Endothelial cell of umbilical vein (primary cell): ENCODE results near the gene FBXW11. TPM values are rescaled to one million over a fixed set of nuclear protein-coding genes. Genes with fewer than 3 reads are reported as not detected.

Source experiments
- BruUV-seq: library from RNA; stranded (reverse); fragments of 400-500 nt; replicated peaks from 2 replicates; lab custom pipeline; 2021; lab: Mats Ljungman, UMichigan
- CTCF ChIA-PET: fragments of 300-600, 350-600 bp; sonication (Branson Sonifier 250); formaldehyde crosslinking; loops from one replicate; lab custom pipeline; 2021; ENCODE audit warnings: antibody characterized with exemption, inconsistent platforms; lab: Charles Lee
- POLR2A ChIA-PET: fragments of 300-600, 350-600 bp; sonication (Branson Sonifier 250); formaldehyde crosslinking; loops from one replicate; lab custom pipeline; 2021; ENCODE audit warnings: antibody characterized with exemption, inconsistent platforms; lab: Charles Lee
- DNase-seq: peaks from one replicate; pipeline ENCODE4 v3.0.0-alpha.2; 2011; ENCODE audit warnings: low read depth, low spot score
- FAIRE-seq: peaks from 2 replicates; lab custom pipeline; 2011; peaks lifted over from hg19 to GRCh38; lab: Jason Lieb, UNC
- H2AFZ ChIP-seq: 2 replicates; pipeline ENCODE4 v1.6.0; 2012; ENCODE audit warnings: low read depth, low read length, control low read depth, inconsistent platforms
- H3K27ac ChIP-seq: 2 replicates; pipeline ENCODE4 v1.5.1; 2011; ENCODE audit warnings: low read depth, mild to moderate bottlenecking, control low read depth, low read length, moderate library complexity; ENCODE audit not compliant: insufficient read depth
- H3K27me3 ChIP-seq, 2 experiments: 2 replicates each; pipeline versions ENCODE4 v1.6.0 to v1.6.1; 2011; ENCODE audit warnings: low read length in 2 of 2, mixed read lengths in 1 of 2; ENCODE audit not compliant: control insufficient read depth in 2 of 2, insufficient read depth in 2 of 2
- H3K36me3 ChIP-seq, 2 experiments: 2 replicates in 1 of 2; 3 replicates in 1 of 2; pipeline ENCODE4 v1.5.1; 2011; ENCODE audit warnings: low read length in 2 of 2, mild to moderate bottlenecking in 1 of 2, moderate library complexity in 1 of 2; ENCODE audit not compliant: control insufficient read depth in 2 of 2, insufficient read depth in 2 of 2; ENCODE audit errors: extremely low read depth in 1 of 2
- H3K4me1 ChIP-seq: 3 replicates; pipeline ENCODE4 v1.5.1; 2011; ENCODE audit warnings: mild to moderate bottlenecking, low read length; ENCODE audit not compliant: control insufficient read depth, insufficient read depth; ENCODE audit errors: extremely low read depth
- H3K4me2 ChIP-seq: 2 replicates; pipeline ENCODE4 v1.6.1; 2011; ENCODE audit warnings: low read length, control low read depth, mixed read lengths; ENCODE audit not compliant: insufficient read depth
- H3K4me3 ChIP-seq, 3 experiments: fragments of 200-600 bp in 1 of 3; sonication (generic), shearing (Covaris generic) in 1 of 3; replicated peaks in 1 of 3; 2 replicates each; pipeline ENCODE4 v1.5.1; 2011 to 2016; ENCODE audit warnings: control low read depth in 3 of 3, low read length in 3 of 3, mild to moderate bottlenecking in 2 of 3, inconsistent platforms in 1 of 3, low read depth in 1 of 3, moderate library complexity in 1 of 3; ENCODE audit not compliant: insufficient read depth in 1 of 3
- H3K79me2 ChIP-seq: 2 replicates; pipeline ENCODE4 v1.6.0; 2012; ENCODE audit warnings: low read length, inconsistent platforms; ENCODE audit not compliant: control insufficient read depth, insufficient read depth
- H3K9ac ChIP-seq: replicated peaks from 2 replicates; pipeline ENCODE3; 2011; ENCODE audit warnings: low read length, control low read depth; ENCODE audit not compliant: insufficient read depth; ENCODE audit errors: extremely low read depth
- H3K9me1 ChIP-seq: replicated peaks from 3 replicates; pipeline ENCODE4 v1.6.0; 2011; ENCODE audit warnings: mild to moderate bottlenecking, low read length; ENCODE audit not compliant: control insufficient read depth, insufficient read depth; ENCODE audit errors: extremely low read depth
- H3K9me3 ChIP-seq: replicated peaks from 2 replicates; pipeline ENCODE4 v1.5.1; 2012; ENCODE audit warnings: low read length, inconsistent platforms; ENCODE audit not compliant: control insufficient read depth, insufficient read depth
- H4K20me1 ChIP-seq: replicated peaks from 2 replicates; pipeline ENCODE3; 2011; ENCODE audit warnings: mild to moderate bottlenecking, low read length; ENCODE audit not compliant: control insufficient read depth, insufficient read depth; ENCODE audit errors: extremely low read depth
- EZH2 ChIP-seq: IDR thresholded peaks from 2 replicates; pipeline ENCODE4 v1.6.1; 2012; ENCODE audit warnings: borderline replicate concordance, low read depth, mild to moderate bottlenecking, moderate library complexity, low read length, inconsistent platforms; ENCODE audit not compliant: severe bottlenecking
- FOS ChIP-seq: IDR thresholded peaks from 2 replicates; pipeline ENCODE4 v1.6.1; 2011; ENCODE audit warnings: mild to moderate bottlenecking, low read length, moderate library complexity, borderline replicate concordance; ENCODE audit not compliant: insufficient read depth
- GATA2 ChIP-seq: IDR thresholded peaks from 2 replicates; pipeline ENCODE4 v1.7.0; 2011; ENCODE audit warnings: low read depth, mild to moderate bottlenecking, moderate library complexity, mixed read lengths, low read length; ENCODE audit not compliant: insufficient read length, insufficient read depth
- JUN ChIP-seq: IDR thresholded peaks from 2 replicates; pipeline ENCODE4 v1.6.1; 2011; ENCODE audit warnings: borderline replicate concordance, low read depth; ENCODE audit not compliant: insufficient read length, insufficient read depth
- MYC ChIP-seq: IDR thresholded peaks from one replicate; pipeline ENCODE4 v1.6.1; 2011; ENCODE audit warnings: mild to moderate bottlenecking, low read depth, low read length
- POLR2A ChIP-seq: IDR thresholded peaks from 2 replicates; pipeline ENCODE4 v1.6.1; 2012; ENCODE audit warnings: low read depth, mild to moderate bottlenecking, control low read depth, low read length
- POLR2AphosphoS5 ChIP-seq: IDR thresholded peaks from 2 replicates; pipeline ENCODE4 v1.6.1; 2012; ENCODE audit warnings: low read depth, mild to moderate bottlenecking, control low read depth, low read length, moderate library complexity; ENCODE audit not compliant: insufficient read depth
- dilution Hi-C: fragments of 300-500 bp; cut with MboI; formaldehyde crosslinking; loops from one replicate; pipeline ENCODE4 v1.15.0; 2019; ENCODE audit warnings: low sequenced_read_pairs; ENCODE audit not compliant: extremely low pct_ligation_motif_present
- intact Hi-C: fragments of 100-400 bp; cut with micrococcal nuclease; formaldehyde crosslinking; loops from one replicate; pipeline ENCODE4 v1.10.0; 2022
- polyA plus RNA-seq, 4 experiments: library from polyadenylated mRNA; depleted of rRNA in 3 of 4; stranded (reverse) in 3 of 4; unstranded in 1 of 4; fragments of >200 nt; gene quantifications; 2 replicates each; pipeline versions ENCODE4 v1.2.1 to v1.2.3, GENCODE V29; 2011 to 2012; ENCODE audit warnings: missing spikeins in 1 of 4
- total RNA-seq: library from RNA; stranded (reverse); gene quantifications from 2 replicates; pipeline ENCODE4 v1.2.3, GENCODE V29; 2021
- TF ChIP-seq, protein P1 (sequence below): IDR thresholded peaks from 2 replicates; pipeline ENCODE4 v1.6.1; 2011; ENCODE audit not compliant: insufficient read depth, insufficient read length

FBXW11 gene
- total and polyA plus RNA-seq, 2 donors (not counting 3 experiments of a cell fraction or from before 2014, with no cell fraction given), result 30.7 to 44.7 TPM

DNA sequence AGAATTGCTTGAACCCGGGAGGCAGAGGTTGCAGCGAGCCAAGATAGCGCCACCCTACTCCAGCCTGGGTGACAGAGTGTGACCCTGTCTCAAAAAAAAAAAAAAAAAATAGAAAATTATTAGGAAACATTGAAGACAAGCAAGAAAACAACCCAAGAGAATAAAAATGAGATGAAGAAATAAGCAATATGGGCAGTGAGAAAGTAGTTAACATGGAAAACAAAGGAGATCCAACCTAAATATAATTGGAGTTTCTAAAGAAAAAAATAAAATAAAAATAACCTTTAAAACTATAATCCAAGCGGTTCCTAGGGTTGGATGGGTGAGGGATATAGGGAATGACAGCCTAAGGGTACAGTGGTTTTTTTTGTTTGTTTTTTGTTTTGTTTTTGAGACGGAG is 71.9 kb downstream of the FBXW11 start:
- Histone ChIP-seq H3K9me3 (no peaks in the 10 kb centered on the region), H3K4me3 (no peak overlapping the region), H3K9me1 (no peaks in the 10 kb centered on the region), H3K27ac (no peak overlapping the region), H3K4me2 (no peak overlapping the region), H3K79me2 (peaks cover 52% of the 10 kb centered on the region), H3K27me3 (no peaks in the 10 kb centered on the region), H3K9ac (no peak overlapping the region), H3K4me1 (no peaks in the 10 kb centered on the region), H3K36me3 (no peaks in the 10 kb centered on the region), H4K20me1 (peaks cover 10% of the 10 kb centered on the region), H2AFZ (no peak overlapping the region)
- dilution Hi-C loops, result no loop called here
- FAIRE-seq, result no peak
- TF ChIP-seq FOS (no peak), MYC (no peak)
- BruUV-seq, result no TSS peak
- ChIA-PET CTCF (interaction anchor here (1.1 to 1.4 kb wide), 2 partner anchors 21 to 22 kb away, joined by 3 to 4 read pairs; no protein-coding TSS in a partner anchor), POLR2A (no interaction called here)
- intact Hi-C loops, result no loop called here
- no peak for DNase-seq

DNA sequence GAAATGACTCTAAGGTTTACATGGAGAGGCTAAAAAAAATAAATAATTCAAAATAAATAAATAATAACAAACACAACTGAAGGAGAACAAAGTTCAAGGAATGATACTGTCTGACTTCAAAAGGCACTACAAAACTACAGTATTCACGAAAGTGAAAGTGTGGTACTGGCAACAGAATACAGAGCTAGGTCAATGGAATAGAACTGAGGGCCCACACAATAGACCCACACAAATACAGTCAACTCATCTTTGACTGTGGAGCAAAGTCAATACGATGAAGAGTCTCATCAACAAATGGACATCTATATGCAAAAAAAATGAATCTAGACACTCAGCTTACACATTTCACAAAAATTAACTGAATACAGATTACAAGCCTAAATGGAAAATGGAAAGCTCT is 75.3 kb downstream of the FBXW11 start:
- Histone ChIP-seq H4K20me1 (peaks cover 8% of the 10 kb centered on the region), H3K36me3 (no peaks in the 10 kb centered on the region), H3K27me3 (no peaks in the 10 kb centered on the region), H3K4me1 (no peaks in the 10 kb centered on the region), H3K9me3 (no peaks in the 10 kb centered on the region), H2AFZ (no peak overlapping the region), H3K27ac (no peak overlapping the region), H3K4me3 (no peak overlapping the region), H3K9me1 (no peaks in the 10 kb centered on the region), H3K4me2 (no peak overlapping the region), H3K79me2 (peaks cover 60% of the 10 kb centered on the region), H3K9ac (no peak overlapping the region)
- CTCF ChIA-PET, result no interaction called here
- intact Hi-C loops (no loop called here), dilution Hi-C loops (no loop called here)
- DNase-seq, result no peak
- TF ChIP-seq EZH2, result no peak
- TF ChIP-seq POLR2A, result no peak
- no peak for TF ChIP-seq GATA2
- TF ChIP-seq JUN, result no peak
- no peak for TF ChIP-seq POLR2AphosphoS5
- TF ChIP-seq, protein P1, sequence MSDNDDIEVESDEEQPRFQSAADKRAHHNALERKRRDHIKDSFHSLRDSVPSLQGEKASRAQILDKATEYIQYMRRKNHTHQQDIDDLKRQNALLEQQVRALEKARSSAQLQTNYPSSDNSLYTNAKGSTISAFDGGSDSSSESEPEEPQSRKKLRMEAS, result no peak
- TF ChIP-seq MYC, result no peak
- POLR2A ChIA-PET, result no interaction called here
- BruUV-seq, result no TSS peak
- FAIRE-seq, result no peak
